Stimulated activated CD8-positive, alpha-beta memory T cell treated with anti-CD3 and anti-CD28 coated beads, Interleukin-12 subunit alpha, Interleukin-12 subunit beta, amount 100 ng/mL, for 24 hours (primary cell): ENCODE data around the gene TRAK1.

Source experiments
- DNase-seq: peaks from one replicate; pipeline ENCODE4 v3.0.0-alpha.2; 2020; ENCODE audit errors: extremely low read depth

Gene TRAK1

GRCh38 chr3:42274266-42274665 is 183.1 kb downstream of the TRAK1 start:
- no peak for DNase-seq

GRCh38 chr3:42275217-42275616 is 184.1 kb downstream of the TRAK1 start:
- DNase-seq, result no peak
